ENCODE results near the gene SHB.

- TF ChIP-seq CTCF (conservative IDR thresholded peaks at IDR 0.05 in 1 of 2, IDR thresholded peaks at IDR 0.05 in 1 of 2; ENCODE audit: low read depth in 1 of 2, low read length in 2 of 2) (no peak), EZH2 (IDR thresholded peaks at IDR 0.05; ENCODE audit: low read length, missing control alignments) (no peak)
These were observed 108.4 kb downstream of the SHB start for GRCh38 chr9:37960631-37961030.
